HCT116 (cell line): ENCODE data around the gene TSPAN7. TPM values are rescaled to one million over a fixed set of nuclear protein-coding genes. Genes with fewer than 3 reads are reported as not detected.

Source experiments
- ATAC-seq: fragments of 200-7000 bp; cut with Tn5 transposase; 2 replicates; pipeline ENCODE4 v1.9.1; 2020; ENCODE audit warnings: mild to moderate bottlenecking, moderate library complexity
- Bru-seq: library from RNA; stranded (reverse); fragments of 400-500 nt; gene quantifications from one replicate; lab custom pipeline; 2021; lab: Mats Ljungman, UMichigan
- BruChase-seq, 2 experiments: library from RNA; stranded (reverse); fragments of 400-500 nt; gene quantifications; one replicate each; lab custom pipeline; 2021; lab: Mats Ljungman, UMichigan
- BruUV-seq: library from RNA; stranded (reverse); fragments of 400-500 nt; replicated peaks from 2 replicates; lab custom pipeline; 2021; lab: Mats Ljungman, UMichigan
- CTCF ChIA-PET: fragments of 300-600 bp; sonication (Branson Sonifier 250); formaldehyde crosslinking; loops from one replicate; lab custom pipeline; 2021; ENCODE audit warnings: antibody characterized with exemption; lab: Charles Lee
- POLR2A ChIA-PET: fragments of 300-600, 350-600 bp; sonication (Branson Sonifier 250); formaldehyde crosslinking; loops from one replicate; lab custom pipeline; 2021; ENCODE audit warnings: antibody characterized with exemption; lab: Charles Lee
- RAD21 ChIA-PET, 2 experiments: fragments of 300-600 bp; sonication (Branson Sonifier 250); formaldehyde crosslinking; loops; one replicate each; lab custom pipeline; 2023; ENCODE audit warnings: low total read pairs in 2 of 2; ENCODE audit not compliant: uncharacterized antibody in 2 of 2, unreplicated experiment in 2 of 2, low non-redundant PET in 1 of 2; lab: Charles Lee
- DNase-seq: peaks from one replicate; pipeline ENCODE4 v3.0.0-alpha.2; 2010; ENCODE audit warnings: low read depth, low spot score
- H2AFZ ChIP-seq: fragments of 200-600 bp; shearing (Covaris generic), sonication (generic); 2 replicates; pipeline ENCODE4 v1.6.1; 2017; ENCODE audit warnings: low read depth, mixed run types, mixed read lengths, antibody characterized with exemption, low read length; ENCODE audit not compliant: poor library complexity, severe bottlenecking
- H3K27ac ChIP-seq: 2 replicates; pipeline ENCODE4 v1.5.1; 2012; ENCODE audit warnings: low read depth, low read length
- H3K27me3 ChIP-seq: fragments of 200-600 bp; sonication (generic); 2 replicates; pipeline ENCODE4 v1.6.1; 2016; ENCODE audit warnings: mixed run types, low read length, mixed read lengths; ENCODE audit not compliant: insufficient read depth
- H3K36me3 ChIP-seq, 2 experiments: fragments of 200-500 bp in 1 of 2; fragments of 200-600 bp in 1 of 2; sonication (Bioruptor generic) in 1 of 2; sonication (generic) in 1 of 2; 2 replicates each; pipeline versions ENCODE4 v1.5.1 to v1.6.1; 2014 to 2016; ENCODE audit warnings: low read length in 2 of 2, inconsistent platforms in 1 of 2, mixed read lengths in 1 of 2, mixed run types in 1 of 2; ENCODE audit not compliant: insufficient read depth in 2 of 2, control insufficient read depth in 1 of 2
- H3K4me1 ChIP-seq, 2 experiments: fragments of 200-600 bp in 1 of 2; sonication (generic) in 1 of 2; 2 replicates each; pipeline versions ENCODE4 v1.5.1 to v1.6.1; 2012 to 2017; ENCODE audit warnings: low read length in 2 of 2, inconsistent platforms in 1 of 2, mild to moderate bottlenecking in 1 of 2, mixed read lengths in 1 of 2, mixed run types in 1 of 2, moderate library complexity in 1 of 2; ENCODE audit not compliant: insufficient read depth in 2 of 2, control insufficient read depth in 1 of 2
- H3K4me2 ChIP-seq: fragments of 200-600 bp; sonication (generic); 2 replicates; pipeline ENCODE4 v1.6.1; 2017; ENCODE audit warnings: mixed run types, low read length, mixed read lengths
- H3K4me3 ChIP-seq, 2 experiments: fragments of 200-600 bp in 1 of 2; sonication (generic) in 1 of 2; replicated peaks in 1 of 2; 2 replicates each; pipeline ENCODE4 v1.5.1; 2011 to 2016; ENCODE audit warnings: low read length in 2 of 2, control low read depth in 1 of 2, low read depth in 1 of 2, mild to moderate bottlenecking in 1 of 2, mixed read lengths in 1 of 2, mixed run types in 1 of 2
- H3K79me2 ChIP-seq: fragments of 200-600 bp; sonication (generic); 2 replicates; pipeline ENCODE4 v1.6.1; 2017; ENCODE audit warnings: mild to moderate bottlenecking, mixed run types, low read length, moderate library complexity, mixed read lengths; ENCODE audit not compliant: insufficient read depth
- H3K9ac ChIP-seq: fragments of 200-600 bp; sonication (generic); 2 replicates; pipeline ENCODE4 v1.6.1; 2016; ENCODE audit warnings: low read length, mixed read lengths
- H3K9me2 ChIP-seq: fragments of 200-600 bp; sonication (generic), shearing (Covaris generic); 2 replicates; pipeline ENCODE4 v1.6.1; 2017; ENCODE audit warnings: mixed run types, mild to moderate bottlenecking, moderate library complexity; ENCODE audit not compliant: insufficient read depth
- H3K9me3 ChIP-seq, 2 experiments: fragments of 200-500 bp in 1 of 2; fragments of 200-600 bp in 1 of 2; sonication (Bioruptor generic) in 1 of 2; sonication (generic) in 1 of 2; 2 replicates each; pipeline ENCODE4 v1.6.1; 2014 to 2017; ENCODE audit warnings: low read length in 2 of 2, mixed read lengths in 2 of 2, inconsistent platforms in 1 of 2, low read depth in 1 of 2, mild to moderate bottlenecking in 1 of 2, mixed run types in 1 of 2, moderate library complexity in 1 of 2; ENCODE audit not compliant: control insufficient read depth in 1 of 2, insufficient read depth in 1 of 2
- H4K20me1 ChIP-seq: fragments of 200-600 bp; sonication (generic), shearing (Covaris generic); 2 replicates; pipeline ENCODE4 v1.6.1; 2017; ENCODE audit warnings: mixed run types, mild to moderate bottlenecking, moderate library complexity; ENCODE audit not compliant: insufficient read depth
- JUND ChIP-seq: IDR thresholded peaks from 2 replicates; pipeline ENCODE4 v1.6.1; 2012
- RAD21 ChIP-seq: IDR thresholded peaks from 2 replicates; pipeline ENCODE4 v1.6.1; 2012; ENCODE audit warnings: low read depth, mild to moderate bottlenecking
- ZFX ChIP-seq: fragments of 450-650 bp; IDR thresholded peaks from 2 replicates; pipeline ENCODE4 v1.6.1; 2017
- intact Hi-C: fragments of 100-400 bp; cut with micrococcal nuclease; formaldehyde crosslinking; loops from 2 replicates; pipeline ENCODE4 v1.10.0; 2022
- long read RNA-seq: library from polyadenylated mRNA; unstranded; transcript quantifications from one replicate; pipeline ENCODE4 v2.0.0, GENCODE V29; 2021; ENCODE audit not compliant: unreplicated experiment
- polyA plus RNA-seq: library from polyadenylated mRNA; unstranded; fragments of >200 nt; gene quantifications from 2 replicates; pipeline ENCODE4 v1.2.1, GENCODE V29; 2012; ENCODE audit warnings: missing spikeins
- total RNA-seq: library from RNA; stranded (reverse); gene quantifications from one replicate; pipeline ENCODE4 v1.2.1, GENCODE V29; 2021; ENCODE audit not compliant: unreplicated experiment
- TF ChIP-seq, protein P1 (sequence below): IDR thresholded peaks from 2 replicates; pipeline ENCODE4 v1.6.1; 2012
- TF ChIP-seq, protein P2 (sequence below): IDR thresholded peaks from 2 replicates; pipeline ENCODE4 v1.6.1; 2012; ENCODE audit warnings: low read depth
- TF ChIP-seq, protein P3 (sequence below), 3 experiments: fragments of 200-600 bp in 1 of 3; sonication (generic) in 1 of 3; IDR thresholded peaks in 2 of 3; conservative IDR thresholded peaks in 1 of 3; 2 replicates each; pipeline ENCODE4 v1.5.1; 2012 to 2017; ENCODE audit warnings: low read depth in 2 of 3, low read length in 2 of 3, antibody characterized with exemption in 1 of 3, borderline replicate concordance in 1 of 3, control low read depth in 1 of 3, mild to moderate bottlenecking in 1 of 3, mixed read lengths in 1 of 3, mixed run types in 1 of 3, moderate library complexity in 1 of 3; ENCODE audit not compliant: insufficient read depth in 1 of 3

Gene TSPAN7, protein sequence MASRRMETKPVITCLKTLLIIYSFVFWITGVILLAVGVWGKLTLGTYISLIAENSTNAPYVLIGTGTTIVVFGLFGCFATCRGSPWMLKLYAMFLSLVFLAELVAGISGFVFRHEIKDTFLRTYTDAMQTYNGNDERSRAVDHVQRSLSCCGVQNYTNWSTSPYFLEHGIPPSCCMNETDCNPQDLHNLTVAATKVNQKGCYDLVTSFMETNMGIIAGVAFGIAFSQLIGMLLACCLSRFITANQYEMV
- total RNA-seq (2.9 TPM), Bru-seq, nascent RNA (percentile 36 among the genes with signal in this experiment), BruChase-seq, experiment 1, labeled RNA remaining after a 6-hour chase (percentile 54 among the genes with signal in this experiment), BruChase-seq, experiment 2, labeled RNA remaining after a 2-hour chase (percentile 39 among the genes with signal in this experiment)
- 2.6 and 2.8 TPM in 2 replicates for polyA plus RNA-seq
- long read RNA-seq, transcript TSPAN7-202 (8 exons, 1,909 nt): major isoform, 7 of 7 reads
- long read RNA-seq, partial matches to known transcripts: 0 of 7 reads
- long read RNA-seq, other reads (novel, unspliced or antisense): 0 of 7 reads

DNA sequence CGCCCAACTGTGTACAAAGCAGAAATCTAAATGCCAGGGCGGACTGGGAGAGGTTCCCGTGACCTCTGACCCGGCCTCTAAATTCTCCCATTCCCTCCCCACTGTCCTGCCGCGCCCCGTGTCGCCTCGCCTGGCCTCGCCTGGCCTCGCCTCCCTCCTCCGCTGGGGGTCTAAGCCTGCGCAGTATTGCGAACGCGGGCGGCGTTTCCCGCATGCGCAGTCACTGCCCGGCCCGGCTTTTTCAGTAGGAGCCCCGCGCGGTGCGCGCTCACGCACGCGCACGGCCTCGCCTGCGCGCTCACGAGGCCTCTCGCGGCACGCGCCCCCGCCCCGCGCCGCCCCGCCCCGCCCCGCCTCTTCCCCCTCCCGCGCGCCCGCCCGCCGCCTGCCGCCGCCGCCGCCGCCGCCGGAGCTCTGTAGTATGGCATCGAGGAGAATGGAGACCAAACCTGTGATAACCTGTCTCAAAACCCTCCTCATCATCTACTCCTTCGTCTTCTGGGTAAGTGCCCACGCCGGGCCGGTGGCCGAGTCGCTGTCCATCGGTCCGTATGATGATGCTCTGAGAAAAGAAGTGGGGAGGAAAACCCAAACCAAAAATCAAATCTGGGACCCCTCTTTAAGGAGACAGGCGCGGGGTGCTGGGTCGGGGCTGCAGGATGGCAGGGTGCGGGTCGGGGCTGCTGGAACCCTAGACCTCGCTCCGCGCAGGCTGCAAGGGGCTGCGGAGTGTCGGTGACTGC is at the start of gene TSPAN7:
TSS of gene TSPAN7 (plus strand) at position 417 of the 743 bp plus-strand sequence. CDS start at position 422, 5 bp downstream.
- intact Hi-C loops: no loop called here
- no peaks in the 10 kb centered on the region for H3K79me2 ChIP-seq
- TF ChIP-seq JUND: no peak
- TF ChIP-seq, protein P1, sequence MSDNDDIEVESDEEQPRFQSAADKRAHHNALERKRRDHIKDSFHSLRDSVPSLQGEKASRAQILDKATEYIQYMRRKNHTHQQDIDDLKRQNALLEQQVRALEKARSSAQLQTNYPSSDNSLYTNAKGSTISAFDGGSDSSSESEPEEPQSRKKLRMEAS: peak; percentile 41; the same call in 1 of the 2 replicates
- no peaks in the 10 kb centered on the region for H3K36me3 ChIP-seq
- ChIA-PET CTCF (no interaction called here), RAD21 (no interaction called here), POLR2A (no interaction called here)
- ATAC-seq (peak; percentile 96), DNase-seq (peak; percentile 28)
- no peaks in the 10 kb centered on the region for H3K9me3 ChIP-seq
- H3K4me3 ChIP-seq: peak within 1 kb of the TSS; percentile 37 to 52
- H3K27ac ChIP-seq: no peak within 1 kb of the TSS
- no TSS peak for BruUV-seq
- H2AFZ ChIP-seq: peak within 1 kb of the TSS; percentile 54
- no peaks in the 10 kb centered on the region for H3K27me3 ChIP-seq
- peak within 1 kb of the TSS; percentile 20; the same call in 1 of the 2 replicates for H3K9ac ChIP-seq
- H3K4me1 ChIP-seq: peaks cover 3 to 5% of the 10 kb centered on the region in 2 experiments; a peak in 2 of 4 replicates
- peak within 1 kb of the TSS; percentile 74 for H3K4me2 ChIP-seq
- no peaks in the 10 kb centered on the region for H4K20me1 ChIP-seq
- no peaks in the 10 kb centered on the region for H3K9me2 ChIP-seq

DNA sequence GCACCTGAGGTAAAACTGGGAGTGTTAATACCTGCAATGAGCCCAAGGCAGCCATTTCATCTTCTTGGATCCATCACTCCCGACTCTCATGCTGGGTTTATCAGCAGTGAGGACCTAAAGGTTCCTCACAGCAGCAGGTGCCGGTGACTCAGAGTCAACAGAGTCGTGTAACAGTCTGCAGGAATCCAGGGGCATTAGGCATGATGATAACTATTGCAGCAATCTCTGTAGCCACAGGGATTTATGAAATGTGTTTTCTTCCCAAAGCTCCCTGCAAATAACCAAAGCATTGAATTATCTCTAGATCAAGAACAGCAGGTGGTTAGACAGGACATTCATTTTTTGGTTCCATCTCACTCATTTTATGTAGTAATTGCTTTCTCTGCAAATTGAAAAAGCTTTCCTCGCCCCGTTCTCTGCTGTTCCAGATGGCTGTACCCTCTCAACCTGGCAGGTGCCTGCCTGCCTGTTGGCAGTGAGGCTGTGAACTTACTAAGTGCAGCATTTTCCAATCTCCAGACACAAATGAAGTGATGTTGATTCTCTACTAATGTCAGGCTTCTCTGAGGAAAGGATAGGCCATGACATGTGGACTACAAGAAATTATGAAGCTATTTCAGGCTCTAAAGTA is 48.1 kb upstream of the TSPAN7 start:
- RAD21 ChIA-PET: no interaction called here
- Histone ChIP-seq H3K4me1 (no peaks in the 10 kb centered on the region), H3K9me3 (no peaks in the 10 kb centered on the region), H3K79me2 (no peaks in the 10 kb centered on the region), H4K20me1 (no peaks in the 10 kb centered on the region), H3K4me2 (no peak overlapping the region), H3K9ac (no peak overlapping the region), H2AFZ (no peak overlapping the region), H3K36me3 (no peaks in the 10 kb centered on the region), H3K27ac (no peak overlapping the region), H3K27me3 (no peaks in the 10 kb centered on the region), H3K4me3 (no peak overlapping the region), H3K9me2 (no peaks in the 10 kb centered on the region)
- TF ChIP-seq ZFX: no peak
- TF ChIP-seq RAD21: no peak
- TF ChIP-seq, protein P2, sequence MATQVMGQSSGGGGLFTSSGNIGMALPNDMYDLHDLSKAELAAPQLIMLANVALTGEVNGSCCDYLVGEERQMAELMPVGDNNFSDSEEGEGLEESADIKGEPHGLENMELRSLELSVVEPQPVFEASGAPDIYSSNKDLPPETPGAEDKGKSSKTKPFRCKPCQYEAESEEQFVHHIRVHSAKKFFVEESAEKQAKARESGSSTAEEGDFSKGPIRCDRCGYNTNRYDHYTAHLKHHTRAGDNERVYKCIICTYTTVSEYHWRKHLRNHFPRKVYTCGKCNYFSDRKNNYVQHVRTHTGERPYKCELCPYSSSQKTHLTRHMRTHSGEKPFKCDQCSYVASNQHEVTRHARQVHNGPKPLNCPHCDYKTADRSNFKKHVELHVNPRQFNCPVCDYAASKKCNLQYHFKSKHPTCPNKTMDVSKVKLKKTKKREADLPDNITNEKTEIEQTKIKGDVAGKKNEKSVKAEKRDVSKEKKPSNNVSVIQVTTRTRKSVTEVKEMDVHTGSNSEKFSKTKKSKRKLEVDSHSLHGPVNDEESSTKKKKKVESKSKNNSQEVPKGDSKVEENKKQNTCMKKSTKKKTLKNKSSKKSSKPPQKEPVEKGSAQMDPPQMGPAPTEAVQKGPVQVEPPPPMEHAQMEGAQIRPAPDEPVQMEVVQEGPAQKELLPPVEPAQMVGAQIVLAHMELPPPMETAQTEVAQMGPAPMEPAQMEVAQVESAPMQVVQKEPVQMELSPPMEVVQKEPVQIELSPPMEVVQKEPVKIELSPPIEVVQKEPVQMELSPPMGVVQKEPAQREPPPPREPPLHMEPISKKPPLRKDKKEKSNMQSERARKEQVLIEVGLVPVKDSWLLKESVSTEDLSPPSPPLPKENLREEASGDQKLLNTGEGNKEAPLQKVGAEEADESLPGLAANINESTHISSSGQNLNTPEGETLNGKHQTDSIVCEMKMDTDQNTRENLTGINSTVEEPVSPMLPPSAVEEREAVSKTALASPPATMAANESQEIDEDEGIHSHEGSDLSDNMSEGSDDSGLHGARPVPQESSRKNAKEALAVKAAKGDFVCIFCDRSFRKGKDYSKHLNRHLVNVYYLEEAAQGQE: no peak
- TF ChIP-seq JUND: no peak
- TF ChIP-seq, protein P1: no peak
- TF ChIP-seq, protein P3, sequence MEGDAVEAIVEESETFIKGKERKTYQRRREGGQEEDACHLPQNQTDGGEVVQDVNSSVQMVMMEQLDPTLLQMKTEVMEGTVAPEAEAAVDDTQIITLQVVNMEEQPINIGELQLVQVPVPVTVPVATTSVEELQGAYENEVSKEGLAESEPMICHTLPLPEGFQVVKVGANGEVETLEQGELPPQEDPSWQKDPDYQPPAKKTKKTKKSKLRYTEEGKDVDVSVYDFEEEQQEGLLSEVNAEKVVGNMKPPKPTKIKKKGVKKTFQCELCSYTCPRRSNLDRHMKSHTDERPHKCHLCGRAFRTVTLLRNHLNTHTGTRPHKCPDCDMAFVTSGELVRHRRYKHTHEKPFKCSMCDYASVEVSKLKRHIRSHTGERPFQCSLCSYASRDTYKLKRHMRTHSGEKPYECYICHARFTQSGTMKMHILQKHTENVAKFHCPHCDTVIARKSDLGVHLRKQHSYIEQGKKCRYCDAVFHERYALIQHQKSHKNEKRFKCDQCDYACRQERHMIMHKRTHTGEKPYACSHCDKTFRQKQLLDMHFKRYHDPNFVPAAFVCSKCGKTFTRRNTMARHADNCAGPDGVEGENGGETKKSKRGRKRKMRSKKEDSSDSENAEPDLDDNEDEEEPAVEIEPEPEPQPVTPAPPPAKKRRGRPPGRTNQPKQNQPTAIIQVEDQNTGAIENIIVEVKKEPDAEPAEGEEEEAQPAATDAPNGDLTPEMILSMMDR (IDR thresholded peaks at IDR 0.05 in 2 of 3, conservative IDR thresholded peaks at IDR 0.05 in 1 of 3; ENCODE audit: borderline replicate concordance in 1 of 3, insufficient read depth in 1 of 3, low read depth in 2 of 3, low read length in 2 of 3): no peak
- POLR2A ChIA-PET: no interaction called here
- intact Hi-C loops: no loop called here
- DNase-seq (no peak), ATAC-seq (no peak)
- CTCF ChIA-PET: no interaction called here
- no TSS peak for BruUV-seq
